RWPE1 (cell line): ENCODE data around the gene ADAMTS2.

Source experiments
- CTCF ChIA-PET: fragments of 350-600 bp; sonication (Branson Sonifier 250); formaldehyde crosslinking; extraction: SDS; loops from one replicate; lab custom pipeline; 2021; lab: Yijun Ruan, JAX
- POLR2A ChIA-PET: fragments of 400-600 bp; formaldehyde crosslinking; extraction: SDS; loops from one replicate; lab custom pipeline; 2020; ENCODE audit warnings: antibody characterized with exemption; ENCODE audit not compliant: low non-redundant PET; lab: Yijun Ruan, JAX
- DNase-seq: peaks from one replicate; pipeline ENCODE4 v3.0.0; 2012; ENCODE audit warnings: low spot score
- H3K27ac ChIP-seq: fragments of 450-650 bp; 2 replicates; pipeline ENCODE4 v1.5.1; 2017
- CTCF ChIP-seq: fragments of 450-650 bp; conservative IDR thresholded peaks from 2 replicates; pipeline ENCODE4 v1.5.1; 2017; ENCODE audit warnings: low read depth, mild to moderate bottlenecking

The ADAMTS2 gene

GRCh38 chr5:179294891-179295777 lies 50.1 kb downstream of the ADAMTS2 start:
- ChIA-PET POLR2A (no interaction called here), CTCF (no interaction called here)
- TF ChIP-seq CTCF = no peak
- DNase-seq = no peak
- no peak overlapping the region for H3K27ac ChIP-seq

- ChIA-PET POLR2A (no interaction called here), CTCF (interaction anchor here (0.9 kb wide), 1 partner anchor 133 kb away, joined by 3 read pairs; no protein-coding TSS in a partner anchor)
- TF ChIP-seq CTCF = no peak
- H3K27ac ChIP-seq = no peak overlapping the region
- DNase-seq = no peak
These were observed 51.0 kb downstream of the ADAMTS2 start for GRCh38 chr5:179294131-179294780.

GRCh38 chr5:179292681-179293635 lies 52.3 kb downstream of the ADAMTS2 start:
- H3K27ac ChIP-seq = no peak overlapping the region
- DNase-seq = no peak
- TF ChIP-seq CTCF = no peak
- ChIA-PET CTCF (no interaction called here), POLR2A (no interaction called here)

- no peak for DNase-seq
- TF ChIP-seq CTCF = no peak
- CTCF ChIA-PET = no interaction called here
- H3K27ac ChIP-seq = no peak overlapping the region
- POLR2A ChIA-PET = no interaction called here
These were observed 53.1 kb downstream of the ADAMTS2 start for GRCh38 chr5:179292202-179292601.

GRCh38 chr5:179290681-179291540 lies 54.4 kb downstream of the ADAMTS2 start:
- ChIA-PET POLR2A (no interaction called here), CTCF (interaction anchor here (0.6 to 0.7 kb wide), 4 partner anchors 26 to 1063 kb away, joined by 3 read pairs; no protein-coding TSS in a partner anchor)
- TF ChIP-seq CTCF = no peak
- no peak overlapping the region for H3K27ac ChIP-seq
- no peak for DNase-seq
